OCI-LY7 (cell line): Measurements from ENCODE around the gene ADSS1. TPM values are rescaled to one million over a fixed set of nuclear protein-coding genes. Genes with fewer than 3 reads are reported as not detected.
A peak's percentile ranks its signal among the peaks of the same experiment; 100 is the strongest.

Experiments used
- BruUV-seq: library from RNA; stranded (reverse); fragments of 400-500 nt; replicated peaks from 2 replicates; lab custom pipeline; 2021; lab: Mats Ljungman, UMichigan
- CTCF ChIA-PET: fragments of 300-600 bp; sonication (Branson Sonifier 250); formaldehyde crosslinking; loops from one replicate; lab custom pipeline; 2022; ENCODE audit warnings: antibody characterized with exemption; ENCODE audit not compliant: unreplicated experiment; lab: Charles Lee
- POLR2A ChIA-PET: fragments of 300-600 bp; sonication (Branson Sonifier 250); formaldehyde crosslinking; loops from one replicate; lab custom pipeline; 2022; ENCODE audit warnings: antibody characterized with exemption; lab: Charles Lee
- DNase-seq: peaks from one replicate; pipeline ENCODE4 v3.0.0-alpha.2; 2015; ENCODE audit warnings: low spot score
- H2AFZ ChIP-seq: fragments of 200-600 bp; sonication (generic), shearing (Covaris generic); 2 replicates; pipeline ENCODE4 v1.6.1; 2014; ENCODE audit warnings: mild to moderate bottlenecking, antibody characterized with exemption, low read length, moderate library complexity
- H3K27ac ChIP-seq: fragments of 200-600 bp; sonication (generic); 2 replicates; pipeline ENCODE4 v1.5.1; 2014; ENCODE audit warnings: mixed run types, low read depth, mild to moderate bottlenecking, moderate library complexity, low read length, inconsistent platforms; ENCODE audit not compliant: poor library complexity, severe bottlenecking
- H3K36me3 ChIP-seq: fragments of 200-600 bp; sonication (generic); 2 replicates; pipeline ENCODE4 v1.6.1; 2014; ENCODE audit warnings: mild to moderate bottlenecking, antibody characterized with exemption, low read length, moderate library complexity, mixed read lengths; ENCODE audit not compliant: insufficient read depth
- H3K4me1 ChIP-seq: fragments of 200-600 bp; sonication (generic); 2 replicates; pipeline ENCODE4 v1.5.1; 2014; ENCODE audit warnings: mild to moderate bottlenecking, low read length; ENCODE audit not compliant: insufficient read depth, poor library complexity, severe bottlenecking
- H3K4me2 ChIP-seq: fragments of 200-600 bp; sonication (generic); 2 replicates; pipeline ENCODE4 v1.6.1; 2014; ENCODE audit warnings: mild to moderate bottlenecking, low read length
- H3K4me3 ChIP-seq: fragments of 200-600 bp; sonication (generic); 2 replicates; pipeline ENCODE4 v1.5.1; 2014; ENCODE audit warnings: mild to moderate bottlenecking, low read depth, low read length; ENCODE audit not compliant: poor library complexity, severe bottlenecking
- H3K79me2 ChIP-seq: fragments of 200-600 bp; sonication (generic); 2 replicates; pipeline ENCODE4 v1.6.1; 2016; ENCODE audit warnings: low read depth, mild to moderate bottlenecking, low read length, moderate library complexity, mixed read lengths; ENCODE audit not compliant: insufficient read depth
- H3K9me2 ChIP-seq: fragments of 200-600 bp; sonication (generic); 2 replicates; pipeline ENCODE4 v1.6.1; 2016; ENCODE audit warnings: mild to moderate bottlenecking, low read length, mixed read lengths; ENCODE audit not compliant: insufficient read depth
- H3K9me3 ChIP-seq: fragments of 200-600 bp; sonication (generic); 2 replicates; pipeline ENCODE4 v1.6.1; 2014; ENCODE audit warnings: mild to moderate bottlenecking, mixed run types, low read length, mixed read lengths
- H4K20me1 ChIP-seq: fragments of 200-600 bp; sonication (generic); 2 replicates; pipeline ENCODE4 v1.6.1; 2014; ENCODE audit warnings: mild to moderate bottlenecking, antibody characterized with exemption, low read length, moderate library complexity, mixed read lengths; ENCODE audit not compliant: insufficient read depth
- CTCF ChIP-seq: fragments of 200-600 bp; sonication (generic); conservative IDR thresholded peaks from 2 replicates; pipeline ENCODE4 v1.5.1; 2014; ENCODE audit warnings: mild to moderate bottlenecking, antibody characterized with exemption, low read length, moderate library complexity, mixed read lengths
- EZH2phosphoT487 ChIP-seq: fragments of 200-600 bp; sonication (generic); IDR thresholded peaks from 2 replicates; pipeline ENCODE4 v1.6.1; 2018; ENCODE audit warnings: low read depth, borderline replicate concordance, mild to moderate bottlenecking, mixed run types, antibody characterized with exemption, low read length, moderate library complexity, mixed read lengths
- intact Hi-C: fragments of 100-400 bp; cut with micrococcal nuclease; formaldehyde crosslinking; loops from one replicate; pipeline ENCODE4 v1.10.0; 2022; ENCODE audit not compliant: unreplicated experiment
- total RNA-seq, 2 experiments: library from RNA; depleted of rRNA in 1 of 2; stranded (reverse); fragments of >200 nt in 1 of 2; shearing (Covaris generic) in 1 of 2; gene quantifications; 2 replicates each; pipeline ENCODE4 v1.2.3, GENCODE V29; 2014 to 2022

The ADSS1 gene
- total RNA-seq, 2 experiments from 2014 or later, result 2.8 TPM; not detected in 1

DNA sequence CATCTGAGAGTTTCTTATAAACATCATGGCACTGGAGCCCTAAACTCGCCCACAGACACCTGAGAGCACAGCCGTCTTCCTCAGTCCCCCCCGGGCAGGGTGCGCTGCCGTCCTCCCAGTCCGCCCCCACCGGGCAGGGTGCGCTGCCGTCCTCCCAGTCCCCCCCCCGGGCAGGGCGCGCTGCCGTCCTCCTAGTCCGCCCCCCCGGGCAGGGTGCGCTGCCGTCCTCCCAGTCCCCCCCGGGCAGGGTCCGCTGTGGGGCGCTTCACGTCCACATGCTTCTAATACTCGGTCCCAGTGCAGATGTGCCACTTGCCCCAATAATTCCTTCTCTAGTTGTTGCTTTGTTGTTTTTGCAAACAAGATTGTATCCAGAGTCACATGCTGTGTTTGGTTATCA, 6.9 kb upstream of the ADSS1 start:
- Histone ChIP-seq H3K79me2 (no peaks in the 10 kb centered on the region), H3K9me3 (no peaks in the 10 kb centered on the region), H3K4me2 (no peak overlapping the region), H3K9me2 (no peaks in the 10 kb centered on the region), H3K27ac (no peak overlapping the region), H4K20me1 (no peaks in the 10 kb centered on the region), H3K36me3 (peaks cover 5% of the 10 kb centered on the region; the same call in 1 of the 2 replicates), H3K4me3 (no peak overlapping the region), H2AFZ (no peak overlapping the region), H3K4me1 (peaks cover 5% of the 10 kb centered on the region)
- CTCF ChIA-PET, result no interaction called here
- no TSS peak for BruUV-seq
- intact Hi-C loops, result no loop called here
- POLR2A ChIA-PET, result no interaction called here
- no peak for DNase-seq
- TF ChIP-seq CTCF (no peak), EZH2phosphoT487 (no peak)

GRCh38 chr14:104717646-104718045, 6.4 kb upstream of the ADSS1 start:
- DNase-seq, result peak; percentile 39
- BruUV-seq, result no TSS peak
- TF ChIP-seq CTCF (no peak), EZH2phosphoT487 (no peak)
- Histone ChIP-seq H3K9me2 (no peaks in the 10 kb centered on the region), H3K4me2 (no peak overlapping the region), H2AFZ (no peak overlapping the region), H3K4me3 (no peak overlapping the region), H3K79me2 (no peaks in the 10 kb centered on the region), H3K36me3 (0 out of 2 replicates have a peak, but pooled peaks cover 4% of the 10 kb centered on the region), H4K20me1 (no peaks in the 10 kb centered on the region), H3K9me3 (no peaks in the 10 kb centered on the region), H3K4me1 (peaks cover 5% of the 10 kb centered on the region), H3K27ac (no peak overlapping the region)
- POLR2A ChIA-PET, result no interaction called here
- intact Hi-C loops, result no loop called here
- CTCF ChIA-PET, result no interaction called here

- no peaks in the 10 kb centered on the region for H3K9me3 ChIP-seq
- no peak overlapping the region for H2AFZ ChIP-seq
- no peak for TF ChIP-seq CTCF
- TF ChIP-seq EZH2phosphoT487, result no peak
- peaks cover 5% of the 10 kb centered on the region for H3K4me1 ChIP-seq
- no peak overlapping the region for H3K4me2 ChIP-seq
- H3K79me2 ChIP-seq, result no peaks in the 10 kb centered on the region
- 0 out of 2 replicates have a peak, but pooled peaks cover 4% of the 10 kb centered on the region for H3K36me3 ChIP-seq
- H3K9me2 ChIP-seq, result no peaks in the 10 kb centered on the region
- ChIA-PET POLR2A (no interaction called here), CTCF (no interaction called here)
- no TSS peak for BruUV-seq
- no peaks in the 10 kb centered on the region for H4K20me1 ChIP-seq
- no peak for DNase-seq
- H3K27ac ChIP-seq, result no peak overlapping the region
- H3K4me3 ChIP-seq, result no peak overlapping the region
- intact Hi-C loops, result no loop called here
Observed at GRCh38 chr14:104718147-104718546, 5.9 kb upstream of the ADSS1 start.
